NCI-H2227 treated with DMSO at 0.1 percent for 48 hours (cell line): ENCODE data around the gene UGT2B17.
"Not testable (repeated sequence)": the region's sequence is repeated elsewhere in the genome, so short reads cannot be mapped to it uniquely, and the experiment has no call there.

Experiments used
- DNase-seq: peaks from one replicate; lab custom pipeline; 2025; lab: John Stamatoyannopoulos, UW

The UGT2B17 gene

GRCh38 chr4:68569036-68569435 is 7.1 kb downstream of the UGT2B17 start:
- DNase-seq: not testable (repeated sequence)

- DNase-seq: not testable (repeated sequence)
These were observed 7.6 kb downstream of the UGT2B17 start for GRCh38 chr4:68568535-68568934.

GRCh38 chr4:68566364-68566763 is 9.8 kb downstream of the UGT2B17 start:
- not testable (repeated sequence) for DNase-seq

- not testable (repeated sequence) for DNase-seq
These were observed 11.0 kb downstream of the UGT2B17 start for GRCh38 chr4:68565082-68565481.

GRCh38 chr4:68560364-68561070 is 15.6 kb downstream of the UGT2B17 start:
- DNase-seq: not testable (repeated sequence)

GRCh38 chr4:68553830-68554229 is 22.3 kb downstream of the UGT2B17 start:
- DNase-seq: not testable (repeated sequence)

GRCh38 chr4:68552818-68553811 is 23.0 kb downstream of the UGT2B17 start:
- not testable (repeated sequence) for DNase-seq

GRCh38 chr4:68542742-68543141 is 33.4 kb downstream of the UGT2B17 start:
- not testable (repeated sequence) for DNase-seq

GRCh38 chr4:68536375-68536774 is 39.7 kb downstream of the UGT2B17 start:
- no peak for DNase-seq

GRCh38 chr4:68535974-68536373 is 40.1 kb downstream of the UGT2B17 start:
- no peak for DNase-seq

- not testable (repeated sequence) for DNase-seq
These were observed 53.9 kb downstream of the UGT2B17 start for GRCh38 chr4:68522232-68522631.

GRCh38 chr4:68520985-68521384 is 55.1 kb downstream of the UGT2B17 start:
- DNase-seq: no peak

- no peak for DNase-seq
These were observed 57.2 kb downstream of the UGT2B17 start for GRCh38 chr4:68518889-68519288.

GRCh38 chr4:68505452-68505851 is 70.7 kb downstream of the UGT2B17 start:
- not testable (repeated sequence) for DNase-seq

- not testable (repeated sequence) for DNase-seq
These were observed 71.3 kb downstream of the UGT2B17 start for GRCh38 chr4:68504836-68505235.

- DNase-seq: not testable (repeated sequence)
These were observed 72.7 kb downstream of the UGT2B17 start for GRCh38 chr4:68503462-68503861.

- no peak for DNase-seq
These were observed 77.1 kb downstream of the UGT2B17 start for GRCh38 chr4:68499021-68499420.

- no peak for DNase-seq
These were observed 77.6 kb downstream of the UGT2B17 start for GRCh38 chr4:68498413-68499007.

GRCh38 chr4:68494688-68495087 is 81.4 kb downstream of the UGT2B17 start:
- no peak for DNase-seq

- no peak for DNase-seq
These were observed 85.2 kb downstream of the UGT2B17 start for GRCh38 chr4:68490826-68491457.

- DNase-seq: no peak
These were observed 86.8 kb downstream of the UGT2B17 start for GRCh38 chr4:68489338-68489737.
